Measurements from ENCODE around the gene BRI3BP. TPM values are rescaled to one million over a fixed set of nuclear protein-coding genes. Genes with fewer than 3 reads are reported as not detected.

The BRI3BP gene
- total and polyA plus RNA-seq, 9 of the 15 experiments (the other 6 are each of a cell fraction or from before 2014, with no cell fraction given), result 12.3 to 25.0 (median 16.6) TPM

- no peak for TF ChIP-seq ADNP (tag; IDR thresholded peaks at IDR 0.05)
- Histone ChIP-seq H3K36me3 (ENCODE audit: control insufficient read depth, insufficient read depth, low read length) (peaks cover 17% of the 10 kb centered on the region; the same call in 1 of the 3 replicates), H3K9me3 (replicated peaks; ENCODE audit: control insufficient read depth, insufficient read depth, low read depth, low read length) (no peaks in the 10 kb centered on the region), H3K9ac (ENCODE audit: insufficient read depth in 1 of 2, low read depth in 2 of 2, low read length in 2 of 2) (no peak overlapping the region), H3K27me3 (ENCODE audit: control insufficient read depth in 2 of 2, insufficient read depth in 2 of 2, low read length in 2 of 2) (no peaks in the 10 kb centered on the region), H4K20me1 (replicated peaks; ENCODE audit: control insufficient read depth, insufficient read depth, low read length) (no peaks in the 10 kb centered on the region), H3K4me3 (no peak overlapping the region), H2AFZ (ENCODE audit: low read depth, low read length) (no peak overlapping the region), H3K4me1 (replicated peaks in 1 of 2; ENCODE audit: control insufficient read depth in 2 of 2, insufficient read depth in 2 of 2, low read length in 2 of 2) (no peaks in the 10 kb centered on the region), H3K79me2 (ENCODE audit: control insufficient read depth, insufficient read depth, low read length) (no peaks in the 10 kb centered on the region), H3K27ac (ENCODE audit: extremely low read depth, low read depth, low read length) (no peak overlapping the region), H3K9me1 (ENCODE audit: control insufficient read depth, insufficient read depth, low read length) (no peaks in the 10 kb centered on the region), H3K4me2 (ENCODE audit: insufficient read depth, low read length) (no peak overlapping the region)
- DNase-seq (ENCODE audit: extremely low read depth in 1 of 4, low spot score in 3 of 4), result no peak
- ChIA-PET CTCF (ENCODE audit: low intra/inter-chr PET ratio) (no interaction called here), POLR2A (no interaction called here)
- ATAC-seq, result no peak
- FAIRE-seq, result no peak
- intact Hi-C loops (cut with micrococcal nuclease), result no loop called here
- BruUV-seq (replicated peaks), result no TSS peak
- in situ Hi-C loops (cut with MboI), result no loop called here
- 79% methylated on average over 19 of the region's 19 CpGs for WGBS (ENCODE audit: insufficient coverage, low coverage, missing lambda C conversion rate)
Measured at GRCh38 chr12:125032466-125033152, 39.2 kb downstream of the BRI3BP start.

DNA sequence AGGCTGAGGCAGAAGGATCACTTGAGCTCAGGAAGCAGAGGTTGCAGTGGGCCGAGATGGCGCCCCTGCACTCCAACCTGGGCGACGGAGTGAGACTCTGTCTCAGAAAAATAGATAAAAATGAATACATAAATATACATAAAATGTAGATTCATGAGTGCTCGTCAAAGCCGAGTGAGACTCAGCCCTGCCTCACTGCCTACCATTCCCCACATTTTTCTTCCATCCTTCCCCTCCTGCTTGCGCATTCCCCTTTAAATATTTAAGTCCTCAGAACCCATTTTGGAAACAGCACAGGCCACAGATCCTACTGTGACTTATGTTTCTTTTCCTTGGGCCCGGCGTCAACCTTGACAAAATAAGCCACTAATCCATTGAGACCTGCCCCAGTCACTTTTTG is 39.8 kb downstream of the BRI3BP start:
- no peaks in the 10 kb centered on the region for H3K9me3 ChIP-seq (replicated peaks; ENCODE audit: control insufficient read depth, insufficient read depth, low read depth, low read length)
- no peak overlapping the region for H3K4me3 ChIP-seq
- H3K36me3 ChIP-seq (ENCODE audit: control insufficient read depth, insufficient read depth, low read length), result peaks cover 17% of the 10 kb centered on the region; the same call in 1 of the 3 replicates
- POLR2A ChIA-PET, result no interaction called here
- ATAC-seq (no peak), FAIRE-seq (no peak), DNase-seq (ENCODE audit: extremely low read depth in 1 of 4, low spot score in 3 of 4) (no peak)
- H3K27me3 ChIP-seq (ENCODE audit: control insufficient read depth in 2 of 2, insufficient read depth in 2 of 2, low read length in 2 of 2), result no peaks in the 10 kb centered on the region
- in situ Hi-C loops (cut with MboI), result no loop called here
- 76% methylated on average over 9 of the region's 9 CpGs for WGBS (ENCODE audit: insufficient coverage, low coverage, missing lambda C conversion rate)
- no peaks in the 10 kb centered on the region for H3K79me2 ChIP-seq (ENCODE audit: control insufficient read depth, insufficient read depth, low read length)
- H4K20me1 ChIP-seq (replicated peaks; ENCODE audit: control insufficient read depth, insufficient read depth, low read length), result no peaks in the 10 kb centered on the region
- no peaks in the 10 kb centered on the region for H3K4me1 ChIP-seq (replicated peaks in 1 of 2; ENCODE audit: control insufficient read depth in 2 of 2, insufficient read depth in 2 of 2, low read length in 2 of 2)
- H3K27ac ChIP-seq (ENCODE audit: extremely low read depth, low read depth, low read length), result no peak overlapping the region
- H3K9me1 ChIP-seq (ENCODE audit: control insufficient read depth, insufficient read depth, low read length), result no peaks in the 10 kb centered on the region
- no TSS peak for BruUV-seq (replicated peaks)
- intact Hi-C loops (cut with micrococcal nuclease), result no loop called here
- H3K9ac ChIP-seq (ENCODE audit: insufficient read depth in 1 of 2, low read depth in 2 of 2, low read length in 2 of 2), result no peak overlapping the region
- CTCF ChIA-PET (ENCODE audit: low intra/inter-chr PET ratio), result no interaction called here
- H2AFZ ChIP-seq (ENCODE audit: low read depth, low read length), result no peak overlapping the region
- H3K4me2 ChIP-seq (ENCODE audit: insufficient read depth, low read length), result no peak overlapping the region
- TF ChIP-seq GTF2A2 (tag; IDR thresholded peaks at IDR 0.05) (no peak), CHCHD3 (CRISPR knock-in tag; IDR thresholded peaks at IDR 0.05) (no peak), RFX1 (IDR thresholded peaks at IDR 0.05) (no peak), ZKSCAN1 (IDR thresholded peaks at IDR 0.05; ENCODE audit: low read depth, low read length) (no peak), TFE3 (CRISPR knock-in tag; IDR thresholded peaks at IDR 0.05) (no peak), NELFE (IDR thresholded peaks at IDR 0.05; ENCODE audit: insufficient read depth, insufficient read length) (no peak)
- TF ChIP-seq, protein P1, sequence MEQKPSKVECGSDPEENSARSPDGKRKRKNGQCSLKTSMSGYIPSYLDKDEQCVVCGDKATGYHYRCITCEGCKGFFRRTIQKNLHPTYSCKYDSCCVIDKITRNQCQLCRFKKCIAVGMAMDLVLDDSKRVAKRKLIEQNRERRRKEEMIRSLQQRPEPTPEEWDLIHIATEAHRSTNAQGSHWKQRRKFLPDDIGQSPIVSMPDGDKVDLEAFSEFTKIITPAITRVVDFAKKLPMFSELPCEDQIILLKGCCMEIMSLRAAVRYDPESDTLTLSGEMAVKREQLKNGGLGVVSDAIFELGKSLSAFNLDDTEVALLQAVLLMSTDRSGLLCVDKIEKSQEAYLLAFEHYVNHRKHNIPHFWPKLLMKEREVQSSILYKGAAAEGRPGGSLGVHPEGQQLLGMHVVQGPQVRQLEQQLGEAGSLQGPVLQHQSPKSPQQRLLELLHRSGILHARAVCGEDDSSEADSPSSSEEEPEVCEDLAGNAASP (IDR thresholded peaks at IDR 0.05), result no peak
- TF ChIP-seq, protein P2, sequence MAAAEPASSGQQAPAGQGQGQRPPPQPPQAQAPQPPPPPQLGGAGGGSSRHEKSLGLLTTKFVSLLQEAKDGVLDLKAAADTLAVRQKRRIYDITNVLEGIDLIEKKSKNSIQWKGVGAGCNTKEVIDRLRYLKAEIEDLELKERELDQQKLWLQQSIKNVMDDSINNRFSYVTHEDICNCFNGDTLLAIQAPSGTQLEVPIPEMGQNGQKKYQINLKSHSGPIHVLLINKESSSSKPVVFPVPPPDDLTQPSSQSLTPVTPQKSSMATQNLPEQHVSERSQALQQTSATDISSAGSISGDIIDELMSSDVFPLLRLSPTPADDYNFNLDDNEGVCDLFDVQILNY (CRISPR knock-in tag; IDR thresholded peaks at IDR 0.05), result no peak
